ENCODE data around the gene SLC17A6.

SLC17A6 gene

GRCh38 chr11:22389526-22390282 is 51.5 kb downstream of the SLC17A6 start:
- H4K91ac ChIP-seq (ENCODE audit: low read depth, low read length, poor library complexity) = no peak overlapping the region
- no peaks in the 10 kb centered on the region for H3K36me3 ChIP-seq (replicated peaks in 1 of 2; ENCODE audit: control insufficient read depth in 2 of 2, insufficient read depth in 2 of 2, low read length in 2 of 2)
- H3K4me3 ChIP-seq (ENCODE audit: low read length in 2 of 2) = no peak overlapping the region
- WGBS, 2 donors (ENCODE audit: extremely low coverage in 2 of 2, insufficient read length in 2 of 2, insufficient replicate concordance in 1 of 2) = no CpG with 5 or more reads among the region's 6 CpGs
- no peak overlapping the region for H2AFZ ChIP-seq (ENCODE audit: low read length)
- no peaks in the 10 kb centered on the region for H3K27me3 ChIP-seq (ENCODE audit: control insufficient read depth in 3 of 3, insufficient read depth in 3 of 3, low read depth in 1 of 3, low read length in 3 of 3)
- H3K9me3 ChIP-seq (replicated peaks in 1 of 2; ENCODE audit: control insufficient read depth in 2 of 2, insufficient read depth in 1 of 2, low read depth in 1 of 2, low read length in 2 of 2) = no peaks in the 10 kb centered on the region
- H2AK5ac ChIP-seq (ENCODE audit: low read depth, low read length) = no peak overlapping the region
- no peaks in the 10 kb centered on the region for H3K4me1 ChIP-seq (ENCODE audit: control insufficient read depth in 2 of 2, insufficient read depth in 1 of 2, low read depth in 1 of 2, low read length in 2 of 2)
- H3K18ac ChIP-seq (ENCODE audit: low read length) = no peak overlapping the region
- H3K27ac ChIP-seq (replicated peaks; ENCODE audit: low read length) = no peak overlapping the region
- H3K23ac ChIP-seq (ENCODE audit: low read depth, low read length, poor library complexity) = no peak overlapping the region
- H3K9ac ChIP-seq (ENCODE audit: low read depth, low read length, poor library complexity) = no peak overlapping the region
- H2BK12ac ChIP-seq (ENCODE audit: low read length) = no peak overlapping the region
- H4K8ac ChIP-seq (ENCODE audit: low read depth, low read length) = no peak overlapping the region
- H2BK5ac ChIP-seq (ENCODE audit: low read length) = no peak overlapping the region
- no peak overlapping the region for H3K14ac ChIP-seq (ENCODE audit: low read length)
- no peak for DNase-seq (ENCODE audit: low spot score)
- H2BK15ac ChIP-seq (ENCODE audit: low read length) = no peak overlapping the region
- no peak overlapping the region for H3K4me2 ChIP-seq (ENCODE audit: insufficient read depth, low read length, poor library complexity, severe bottlenecking)
- H3K79me1 ChIP-seq (ENCODE audit: low read depth, low read length) = no peaks in the 10 kb centered on the region
- no peak overlapping the region for H3K4ac ChIP-seq (ENCODE audit: low read length)
- H2BK120ac ChIP-seq (ENCODE audit: low read depth, low read length) = no peak overlapping the region

- no peak overlapping the region for H3K9ac ChIP-seq (ENCODE audit: low read depth, low read length, poor library complexity)
- H3K4me3 ChIP-seq (ENCODE audit: low read length in 2 of 2) = no peak overlapping the region
- no peak overlapping the region for H2BK5ac ChIP-seq (ENCODE audit: low read length)
- H2AK5ac ChIP-seq (ENCODE audit: low read depth, low read length) = no peak overlapping the region
- no peaks in the 10 kb centered on the region for H3K79me1 ChIP-seq (ENCODE audit: low read depth, low read length)
- H2BK15ac ChIP-seq (ENCODE audit: low read length) = no peak overlapping the region
- H4K8ac ChIP-seq (ENCODE audit: low read depth, low read length) = no peak overlapping the region
- H3K4me1 ChIP-seq (ENCODE audit: control insufficient read depth in 2 of 2, insufficient read depth in 1 of 2, low read depth in 1 of 2, low read length in 2 of 2) = no peaks in the 10 kb centered on the region
- H4K91ac ChIP-seq (ENCODE audit: low read depth, low read length, poor library complexity) = no peak overlapping the region
- no peak overlapping the region for H2BK120ac ChIP-seq (ENCODE audit: low read depth, low read length)
- no peak overlapping the region for H3K23ac ChIP-seq (ENCODE audit: low read depth, low read length, poor library complexity)
- H2AFZ ChIP-seq (ENCODE audit: low read length) = no peak overlapping the region
- H3K36me3 ChIP-seq (replicated peaks in 1 of 2; ENCODE audit: control insufficient read depth in 2 of 2, insufficient read depth in 2 of 2, low read length in 2 of 2) = no peaks in the 10 kb centered on the region
- DNase-seq (ENCODE audit: low spot score) = no peak
- no peaks in the 10 kb centered on the region for H3K9me3 ChIP-seq (replicated peaks in 1 of 2; ENCODE audit: control insufficient read depth in 2 of 2, insufficient read depth in 1 of 2, low read depth in 1 of 2, low read length in 2 of 2)
- H3K27ac ChIP-seq (replicated peaks; ENCODE audit: low read length) = no peak overlapping the region
- H2BK12ac ChIP-seq (ENCODE audit: low read length) = no peak overlapping the region
- no peaks in the 10 kb centered on the region for H3K27me3 ChIP-seq (ENCODE audit: control insufficient read depth in 3 of 3, insufficient read depth in 3 of 3, low read depth in 1 of 3, low read length in 3 of 3)
- no peak overlapping the region for H3K14ac ChIP-seq (ENCODE audit: low read length)
- WGBS, 2 donors (ENCODE audit: extremely low coverage in 2 of 2, insufficient read length in 2 of 2, insufficient replicate concordance in 1 of 2) = no CpG with 5 or more reads among the region's 5 CpGs
- H3K4me2 ChIP-seq (ENCODE audit: insufficient read depth, low read length, poor library complexity, severe bottlenecking) = no peak overlapping the region
- H3K4ac ChIP-seq (ENCODE audit: low read length) = no peak overlapping the region
- H3K18ac ChIP-seq (ENCODE audit: low read length) = no peak overlapping the region
These were observed 52.1 kb downstream of the SLC17A6 start for GRCh38 chr11:22390283-22390655.

GRCh38 chr11:22392561-22392960 is 54.4 kb downstream of the SLC17A6 start:
- H3K27me3 ChIP-seq (ENCODE audit: control insufficient read depth in 3 of 3, insufficient read depth in 3 of 3, low read depth in 1 of 3, low read length in 3 of 3) = no peaks in the 10 kb centered on the region
- no peak overlapping the region for H3K27ac ChIP-seq (replicated peaks; ENCODE audit: low read length)
- no peak overlapping the region for H4K91ac ChIP-seq (ENCODE audit: low read depth, low read length, poor library complexity)
- no peak overlapping the region for H2AK5ac ChIP-seq (ENCODE audit: low read depth, low read length)
- H3K9me3 ChIP-seq (replicated peaks in 1 of 2; ENCODE audit: control insufficient read depth in 2 of 2, insufficient read depth in 1 of 2, low read depth in 1 of 2, low read length in 2 of 2) = no peaks in the 10 kb centered on the region
- no peak for DNase-seq (ENCODE audit: low spot score)
- H3K14ac ChIP-seq (ENCODE audit: low read length) = no peak overlapping the region
- H3K9ac ChIP-seq (ENCODE audit: low read depth, low read length, poor library complexity) = no peak overlapping the region
- H2BK120ac ChIP-seq (ENCODE audit: low read depth, low read length) = no peak overlapping the region
- no peaks in the 10 kb centered on the region for H3K4me1 ChIP-seq (ENCODE audit: control insufficient read depth in 2 of 2, insufficient read depth in 1 of 2, low read depth in 1 of 2, low read length in 2 of 2)
- no peaks in the 10 kb centered on the region for H3K36me3 ChIP-seq (replicated peaks in 1 of 2; ENCODE audit: control insufficient read depth in 2 of 2, insufficient read depth in 2 of 2, low read length in 2 of 2)
- H3K4me2 ChIP-seq (ENCODE audit: insufficient read depth, low read length, poor library complexity, severe bottlenecking) = no peak overlapping the region
- H3K23ac ChIP-seq (ENCODE audit: low read depth, low read length, poor library complexity) = no peak overlapping the region
- H2BK12ac ChIP-seq (ENCODE audit: low read length) = no peak overlapping the region
- H3K79me1 ChIP-seq (ENCODE audit: low read depth, low read length) = no peaks in the 10 kb centered on the region
- no peak overlapping the region for H2BK5ac ChIP-seq (ENCODE audit: low read length)
- H3K18ac ChIP-seq (ENCODE audit: low read length) = no peak overlapping the region
- H4K8ac ChIP-seq (ENCODE audit: low read depth, low read length) = no peak overlapping the region
- no peak overlapping the region for H2AFZ ChIP-seq (ENCODE audit: low read length)
- no peak overlapping the region for H2BK15ac ChIP-seq (ENCODE audit: low read length)
- H3K4ac ChIP-seq (ENCODE audit: low read length) = no peak overlapping the region
- no peak overlapping the region for H3K4me3 ChIP-seq (ENCODE audit: low read length in 2 of 2)

- no CpG with 5 or more reads among the region's 3 CpGs for WGBS, 2 donors (ENCODE audit: extremely low coverage in 2 of 2, insufficient read length in 2 of 2, insufficient replicate concordance in 1 of 2)
- H3K27me3 ChIP-seq (ENCODE audit: control insufficient read depth in 3 of 3, insufficient read depth in 3 of 3, low read depth in 1 of 3, low read length in 3 of 3) = no peaks in the 10 kb centered on the region
- no peak overlapping the region for H3K4me3 ChIP-seq (ENCODE audit: low read length in 2 of 2)
- H2AK5ac ChIP-seq (ENCODE audit: low read depth, low read length) = no peak overlapping the region
- H3K27ac ChIP-seq (replicated peaks; ENCODE audit: low read length) = no peak overlapping the region
- no peak overlapping the region for H2BK12ac ChIP-seq (ENCODE audit: low read length)
- H3K79me1 ChIP-seq (ENCODE audit: low read depth, low read length) = no peaks in the 10 kb centered on the region
- H2AFZ ChIP-seq (ENCODE audit: low read length) = no peak overlapping the region
- no peak overlapping the region for H3K9ac ChIP-seq (ENCODE audit: low read depth, low read length, poor library complexity)
- no peak overlapping the region for H4K8ac ChIP-seq (ENCODE audit: low read depth, low read length)
- no peak overlapping the region for H2BK5ac ChIP-seq (ENCODE audit: low read length)
- no peak overlapping the region for H2BK15ac ChIP-seq (ENCODE audit: low read length)
- no peak overlapping the region for H3K23ac ChIP-seq (ENCODE audit: low read depth, low read length, poor library complexity)
- DNase-seq (ENCODE audit: low spot score) = no peak
- no peak overlapping the region for H3K18ac ChIP-seq (ENCODE audit: low read length)
- no peak overlapping the region for H3K4me2 ChIP-seq (ENCODE audit: insufficient read depth, low read length, poor library complexity, severe bottlenecking)
- peaks cover 0 to 7% of the 10 kb centered on the region in 2 donors for H3K4me1 ChIP-seq (ENCODE audit: control insufficient read depth in 2 of 2, insufficient read depth in 1 of 2, low read depth in 1 of 2, low read length in 2 of 2)
- no peak overlapping the region for H4K91ac ChIP-seq (ENCODE audit: low read depth, low read length, poor library complexity)
- no peak overlapping the region for H3K4ac ChIP-seq (ENCODE audit: low read length)
- H2BK120ac ChIP-seq (ENCODE audit: low read depth, low read length) = no peak overlapping the region
- H3K14ac ChIP-seq (ENCODE audit: low read length) = no peak overlapping the region
- no peaks in the 10 kb centered on the region for H3K36me3 ChIP-seq (replicated peaks in 1 of 2; ENCODE audit: control insufficient read depth in 2 of 2, insufficient read depth in 2 of 2, low read length in 2 of 2)
- H3K9me3 ChIP-seq (replicated peaks in 1 of 2; ENCODE audit: control insufficient read depth in 2 of 2, insufficient read depth in 1 of 2, low read depth in 1 of 2, low read length in 2 of 2) = peaks cover 0 to 3% of the 10 kb centered on the region in 2 donors
These were observed 67.2 kb downstream of the SLC17A6 start for GRCh38 chr11:22405377-22405776.

All from neuronal stem cell (in vitro differentiated cells).